Stimulated activated naive B cell treated with anti-CD40 and anti-IgM and Interleukin-4, amounts not matched to agents 10 μg/mL and 1 μg/mL and 100 μg/mL, for 72 hours (primary cell): ENCODE measurements around the gene CAPN10.
A peak's percentile ranks its signal among the peaks of the same experiment; 100 is the strongest.

Experiments
- ATAC-seq, 2 donors: fragments of 150-1000 bp; cut with Tn5 transposase; replicated peaks; 2 replicates each; pipeline ENCODE4 v1.10.0; 2021; ENCODE audit warnings: moderate library complexity in 1 of 2
- DNase-seq: peaks from one replicate; pipeline ENCODE4 v3.0.0; 2021
- H3K27ac Mint-ChIP-seq: one replicate; pipeline ENCODE4 v1.8.0; 2022; ENCODE audit warnings: mild to moderate bottlenecking, mixed read lengths
- H3K27me3 Mint-ChIP-seq, 2 donors: one replicate each; pipeline ENCODE4 v1.8.0; 2022; ENCODE audit warnings: mixed read lengths in 2 of 2
- H3K36me3 Mint-ChIP-seq, 2 donors: one replicate each; pipeline ENCODE4 v1.8.0; 2022; ENCODE audit warnings: mixed read lengths in 2 of 2, mild to moderate bottlenecking in 1 of 2
- H3K4me1 Mint-ChIP-seq, 2 donors: one replicate each; pipeline ENCODE4 v1.8.0; 2022; ENCODE audit warnings: mixed read lengths in 2 of 2, mild to moderate bottlenecking in 1 of 2
- H3K4me3 Mint-ChIP-seq, 2 donors: one replicate each; pipeline ENCODE4 v1.8.0; 2022; ENCODE audit warnings: mild to moderate bottlenecking in 2 of 2, mixed read lengths in 2 of 2, moderate library complexity in 1 of 2
- H3K9me3 Mint-ChIP-seq, 2 donors: one replicate each; pipeline ENCODE4 v1.8.0; 2022; ENCODE audit warnings: mixed read lengths in 2 of 2, mild to moderate bottlenecking in 1 of 2

Gene CAPN10

DNA sequence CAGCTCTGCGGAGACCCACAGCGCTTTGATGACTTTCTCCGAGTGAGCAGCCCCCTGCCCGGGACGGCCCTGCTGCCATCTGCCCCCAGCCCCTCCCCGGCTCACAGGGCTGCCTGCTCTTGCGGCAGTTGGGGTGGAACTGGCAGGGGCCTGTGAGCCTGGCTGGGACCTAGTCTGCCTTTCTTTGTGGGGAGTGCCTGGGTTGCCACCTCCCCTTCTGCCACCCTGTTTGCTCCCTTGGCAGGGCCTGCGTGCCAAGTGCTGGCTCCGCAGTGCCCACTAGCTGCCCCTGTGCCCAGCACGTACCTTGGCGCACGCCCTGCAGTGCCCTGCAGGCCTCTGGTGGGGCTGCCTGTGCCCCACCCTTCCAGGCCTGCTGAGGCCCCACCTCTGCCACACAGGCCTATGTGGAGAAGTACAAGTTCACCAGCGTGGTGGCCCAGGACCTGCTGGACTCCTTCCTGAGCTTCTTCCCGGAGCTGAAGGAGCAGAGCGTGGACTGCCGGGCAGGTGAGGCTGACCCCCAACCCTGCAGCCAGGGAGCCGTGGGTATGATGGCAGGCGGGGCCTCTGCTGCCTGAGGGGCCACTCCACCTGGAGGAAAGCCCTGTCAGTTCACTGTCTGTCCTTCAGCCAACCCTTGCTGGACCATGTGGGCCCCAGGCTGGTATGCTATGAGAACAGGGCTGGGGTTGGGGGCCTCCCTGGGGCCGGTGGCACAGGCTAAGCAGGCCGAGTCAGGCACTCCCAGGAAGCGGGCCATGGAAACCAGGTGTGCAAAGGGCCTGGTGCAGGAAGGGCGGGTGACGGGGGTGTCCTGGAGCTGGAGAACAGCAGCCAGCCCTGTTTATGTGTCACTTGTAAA is 11.2 kb upstream of the CAPN10 start:
- Mint-ChIP-seq H3K4me3 (no peak overlapping the region), H3K4me1 (peaks cover 21 to 45% of the 10 kb centered on the region in 2 donors), H3K27me3 (no peaks in the 10 kb centered on the region), H3K9me3 (no peaks in the 10 kb centered on the region), H3K27ac (peak overlapping the region; percentile 56), H3K36me3 (peaks cover 28 to 36% of the 10 kb centered on the region in 2 donors)
- no peak for DNase-seq
- no peak for ATAC-seq

DNA sequence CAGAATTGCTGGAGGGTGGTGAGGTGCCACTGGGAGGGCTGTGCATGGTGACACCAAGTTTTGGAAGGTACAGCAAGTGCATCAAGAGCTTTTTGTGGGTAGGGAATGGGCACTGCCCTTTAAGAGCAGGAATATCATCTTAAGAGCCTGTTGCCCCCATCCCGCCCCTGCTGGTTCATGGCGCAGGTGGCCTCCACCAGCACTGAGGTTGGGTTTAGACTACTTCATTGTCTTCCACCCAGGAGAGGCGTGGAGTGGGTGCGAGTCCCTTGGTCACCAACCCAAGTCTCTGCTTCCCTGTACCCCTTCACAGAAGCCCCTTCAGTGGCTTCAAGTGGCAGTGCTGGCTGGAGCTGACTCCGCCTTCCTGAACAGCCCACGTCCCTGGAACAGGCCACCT is 10.5 kb upstream of the CAPN10 start:
- Mint-ChIP-seq H3K27me3 (no peaks in the 10 kb centered on the region), H3K9me3 (peaks cover 0 to 2% of the 10 kb centered on the region in 2 donors), H3K4me1 (peaks cover 21 to 43% of the 10 kb centered on the region in 2 donors), H3K27ac (no peak overlapping the region), H3K36me3 (peaks cover 34 to 40% of the 10 kb centered on the region in 2 donors), H3K4me3 (no peak overlapping the region)
- DNase-seq (no peak), ATAC-seq (no peak)

DNA sequence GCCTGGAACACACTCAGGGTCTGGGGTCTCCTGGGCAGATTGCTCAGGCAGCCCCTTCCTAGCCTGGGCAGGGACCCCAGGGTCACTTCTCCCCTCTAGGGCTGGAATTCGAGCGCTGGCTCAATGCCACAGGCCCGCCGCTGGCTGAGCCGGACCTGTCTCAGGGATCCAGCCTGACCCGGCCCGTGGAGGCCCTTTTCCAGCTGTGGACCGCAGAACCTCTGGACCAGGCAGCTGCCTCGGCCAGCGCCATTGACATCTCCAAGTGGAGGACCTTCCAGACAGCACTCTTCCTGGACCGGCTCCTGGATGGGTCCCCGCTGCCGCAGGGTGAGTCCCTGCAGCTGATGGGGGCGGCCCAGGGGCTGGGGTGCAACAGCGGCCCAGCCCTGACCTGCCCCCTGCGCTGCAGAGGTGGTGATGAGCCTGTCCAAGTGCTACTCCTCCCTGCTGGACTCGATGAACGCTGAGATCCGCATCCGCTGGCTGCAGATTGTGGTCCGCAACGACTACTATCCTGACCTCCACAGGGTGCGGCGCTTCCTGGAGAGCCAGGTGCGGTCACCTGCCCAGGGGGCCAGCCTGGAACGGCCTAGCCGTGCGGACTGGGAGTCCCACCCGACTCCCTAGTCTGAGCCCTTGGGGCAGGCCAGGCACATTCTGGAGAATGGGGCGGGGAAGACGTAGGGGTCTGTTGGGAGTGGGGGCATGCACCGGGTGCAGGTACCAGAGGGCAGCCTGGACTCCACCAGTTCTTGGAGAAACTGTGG is 9.9 kb upstream of the CAPN10 start:
- H3K4me3 Mint-ChIP-seq: no peak overlapping the region
- ATAC-seq: no peak
- peaks cover 17 to 37% of the 10 kb centered on the region in 2 donors for H3K4me1 Mint-ChIP-seq
- peak overlapping the region; percentile 78 for H3K27ac Mint-ChIP-seq
- no peak for DNase-seq
- no peaks in the 10 kb centered on the region for H3K27me3 Mint-ChIP-seq
- peaks cover 0 to 2% of the 10 kb centered on the region in 2 donors for H3K9me3 Mint-ChIP-seq
- H3K36me3 Mint-ChIP-seq: peaks cover 34 to 40% of the 10 kb centered on the region in 2 donors

DNA sequence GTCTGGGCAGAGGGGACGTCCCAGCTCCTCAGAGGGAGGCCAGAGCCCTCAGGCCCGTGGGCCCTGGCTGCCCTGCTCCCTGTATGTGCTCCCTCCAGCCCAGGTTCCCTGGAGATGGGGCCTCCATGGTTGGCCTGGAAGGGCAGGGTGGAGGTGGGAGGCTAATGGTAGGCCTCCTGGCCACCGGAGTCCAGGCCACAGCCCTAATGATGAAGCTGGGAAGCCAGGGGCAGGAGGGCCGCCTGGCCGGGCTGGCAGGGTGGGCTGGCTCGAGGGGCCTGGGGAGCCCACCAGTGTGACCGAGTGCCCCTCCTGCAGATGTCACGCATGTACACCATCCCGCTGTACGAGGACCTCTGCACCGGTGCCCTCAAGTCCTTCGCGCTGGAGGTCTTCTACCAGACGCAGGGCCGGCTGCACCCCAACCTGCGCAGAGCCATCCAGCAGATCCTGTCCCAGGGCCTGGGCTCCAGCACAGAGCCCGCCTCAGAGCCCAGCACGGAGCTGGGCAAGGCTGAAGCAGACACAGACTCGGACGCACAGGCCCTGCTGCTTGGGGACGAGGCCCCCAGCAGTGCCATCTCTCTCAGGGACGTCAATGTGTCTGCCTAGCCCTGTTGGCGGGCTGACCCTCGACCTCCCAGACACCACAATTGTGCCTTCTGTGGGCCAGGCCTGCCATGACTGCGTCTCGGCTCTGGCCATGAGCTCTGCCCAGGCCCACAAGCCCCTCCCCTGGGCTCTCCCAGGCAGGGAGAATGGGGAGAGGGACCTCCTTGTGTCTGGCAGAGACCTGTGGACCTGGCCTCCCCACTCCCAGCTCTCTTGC is 9.0 kb upstream of the CAPN10 start:
- H3K4me3 Mint-ChIP-seq: no peak overlapping the region
- no peak for DNase-seq
- H3K4me1 Mint-ChIP-seq: peaks cover 23 to 33% of the 10 kb centered on the region in 2 donors
- peak in 1 of 2 donors; percentile 4 for ATAC-seq
- no peak overlapping the region for H3K27ac Mint-ChIP-seq
- H3K36me3 Mint-ChIP-seq: peaks cover 37 to 48% of the 10 kb centered on the region in 2 donors
- no peaks in the 10 kb centered on the region for H3K27me3 Mint-ChIP-seq
- peaks cover 0 to 2% of the 10 kb centered on the region in 2 donors for H3K9me3 Mint-ChIP-seq

DNA sequence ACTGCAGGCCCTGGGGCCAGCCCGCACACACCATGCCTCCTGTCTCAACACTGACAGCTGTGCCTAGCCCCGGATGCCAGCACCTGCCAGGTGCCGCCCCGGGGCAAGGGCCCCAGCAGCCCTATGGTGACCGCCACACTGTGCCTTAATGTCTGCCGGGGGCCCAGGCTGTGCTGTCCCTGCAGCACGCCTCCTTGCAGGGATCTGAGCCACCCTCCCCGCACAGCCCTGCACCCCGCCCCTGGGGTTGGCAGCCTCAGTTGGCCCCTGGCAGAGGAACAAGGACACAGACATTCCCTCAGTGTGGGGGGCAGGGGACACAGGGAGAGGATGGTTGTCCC is 8.5 kb upstream of the CAPN10 start:
- peaks cover 0 to 2% of the 10 kb centered on the region in 2 donors for H3K9me3 Mint-ChIP-seq
- ATAC-seq (no peak), DNase-seq (no peak)
- H3K4me3 Mint-ChIP-seq: no peak overlapping the region
- peak overlapping the region; percentile 25 for H3K27ac Mint-ChIP-seq
- H3K27me3 Mint-ChIP-seq: no peaks in the 10 kb centered on the region
- peaks cover 25 to 39% of the 10 kb centered on the region in 2 donors for H3K4me1 Mint-ChIP-seq
- peaks cover 37 to 52% of the 10 kb centered on the region in 2 donors for H3K36me3 Mint-ChIP-seq

DNA sequence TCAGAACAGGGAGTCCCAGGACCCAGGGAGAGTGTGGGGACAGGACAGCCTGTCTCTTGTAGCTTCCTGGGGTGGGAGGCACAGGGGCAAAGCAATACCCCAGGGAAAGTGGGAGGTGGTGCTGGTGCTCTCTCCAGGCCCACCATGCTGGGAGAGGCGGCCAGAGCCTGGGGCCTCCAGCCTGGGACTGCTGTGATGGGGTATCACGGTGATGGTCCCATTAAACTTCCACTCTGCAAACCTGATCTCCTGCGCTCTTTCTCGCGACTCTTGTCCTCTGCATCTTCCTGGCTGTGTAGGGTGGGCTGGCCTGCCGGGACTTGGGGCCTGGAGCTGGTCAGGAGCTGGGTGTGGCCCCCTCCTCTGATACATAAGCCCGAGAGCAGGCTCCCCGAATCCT is 8.0 kb upstream of the CAPN10 start:
- H3K36me3 Mint-ChIP-seq: peaks cover 38 to 56% of the 10 kb centered on the region in 2 donors
- peak overlapping the region; percentile 25 for H3K27ac Mint-ChIP-seq
- no peak for DNase-seq

DNA sequence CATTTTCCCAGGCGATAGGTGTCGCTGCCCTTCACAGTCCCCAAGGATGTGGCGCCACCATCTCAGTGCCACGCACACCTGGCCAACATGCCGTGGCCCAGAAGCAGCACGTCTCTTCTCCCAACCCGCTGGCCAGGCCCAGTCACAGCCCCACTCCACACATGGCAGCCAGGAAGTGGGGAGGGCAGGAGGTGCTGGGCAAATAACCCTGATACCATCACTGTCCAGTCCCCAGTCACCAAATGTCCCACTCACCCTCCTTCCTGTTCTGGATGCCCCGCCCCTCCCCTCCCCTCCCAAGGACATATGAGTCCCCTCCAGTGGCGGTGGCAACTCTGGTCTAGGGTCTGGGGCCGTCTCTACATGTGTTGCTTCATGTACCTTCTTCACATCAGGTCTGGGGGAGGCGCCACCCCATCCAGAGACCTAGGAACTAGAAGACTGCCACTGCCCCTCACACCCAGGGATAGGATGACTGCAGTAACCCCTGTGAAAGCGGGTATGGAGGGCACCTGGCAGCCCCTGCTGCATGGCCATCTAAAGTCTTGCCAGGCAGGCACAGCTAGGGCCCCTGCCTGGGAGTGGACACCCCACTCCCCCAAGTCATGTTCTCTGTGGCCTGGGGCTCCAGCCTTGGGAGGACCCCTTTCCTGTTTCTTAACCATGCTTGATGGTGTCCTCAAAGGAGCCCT is 7.3 kb upstream of the CAPN10 start:
- DNase-seq: no peak
- ATAC-seq: no peak
- H3K4me3 Mint-ChIP-seq: peak overlapping the region in 1 of 2 donors; percentile 10
- peaks cover 0 to 2% of the 10 kb centered on the region in 2 donors for H3K9me3 Mint-ChIP-seq
- H3K27ac Mint-ChIP-seq: peak overlapping the region; percentile 47
- no peaks in the 10 kb centered on the region for H3K27me3 Mint-ChIP-seq
- peaks cover 31 to 49% of the 10 kb centered on the region in 2 donors for H3K4me1 Mint-ChIP-seq
- peaks cover 38 to 57% of the 10 kb centered on the region in 2 donors for H3K36me3 Mint-ChIP-seq

More for the DNA sequence above, 8.0 kb upstream of the CAPN10 start:
- Mint-ChIP-seq H3K27me3 (no peaks in the 10 kb centered on the region), H3K4me1 (peaks cover 28 to 43% of the 10 kb centered on the region in 2 donors), H3K4me3 (no peak overlapping the region), H3K9me3 (peaks cover 0 to 2% of the 10 kb centered on the region in 2 donors)
- ATAC-seq: no peak

DNA sequence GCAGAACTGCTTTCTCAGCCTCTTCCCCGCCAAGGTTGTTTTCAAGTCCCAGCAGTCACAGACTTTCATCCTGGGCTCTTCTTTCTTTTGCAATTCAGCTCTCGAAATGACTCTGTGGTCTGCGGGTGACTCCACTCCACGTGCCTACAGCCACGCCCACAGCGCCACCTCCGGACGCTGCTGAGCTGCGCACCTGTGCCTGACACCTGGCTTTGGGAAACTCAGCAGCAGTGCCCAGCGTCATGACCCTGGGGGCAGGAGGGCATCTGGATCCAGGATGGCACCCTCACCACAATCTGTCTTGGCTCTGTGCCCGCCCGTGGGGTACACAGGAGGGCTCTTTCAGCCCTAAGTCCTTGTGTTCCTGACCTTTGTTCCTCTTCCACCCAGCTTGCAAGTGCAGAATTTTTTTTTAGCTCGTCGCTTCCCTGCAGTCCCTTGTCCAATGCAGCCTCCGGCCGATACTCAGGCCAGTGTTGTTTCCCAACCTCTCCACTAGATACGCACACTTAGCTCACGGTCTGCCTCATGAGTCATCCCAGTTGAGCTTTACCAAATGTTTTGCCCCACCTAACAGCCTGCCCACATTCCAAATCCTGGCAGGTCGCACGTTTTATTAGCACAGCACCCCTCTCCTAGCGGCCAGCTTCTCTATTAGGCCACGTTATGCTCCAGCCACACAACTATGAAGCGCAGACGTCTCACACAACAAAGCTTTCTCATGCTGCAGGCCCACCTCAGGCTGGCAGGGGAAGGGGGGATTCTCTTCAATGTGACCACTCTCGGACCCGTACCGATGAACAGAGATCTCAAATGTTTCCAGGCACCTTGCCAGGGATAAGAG is 6.5 kb upstream of the CAPN10 start:
- Mint-ChIP-seq H3K4me3 (peak overlapping the region in 1 of 2 donors; percentile 10), H3K9me3 (peaks cover 0 to 2% of the 10 kb centered on the region in 2 donors), H3K27me3 (no peaks in the 10 kb centered on the region), H3K4me1 (peaks cover 38 to 57% of the 10 kb centered on the region in 2 donors), H3K36me3 (peaks cover 34 to 54% of the 10 kb centered on the region in 2 donors), H3K27ac (peak overlapping the region; percentile 47)
- ATAC-seq (peak in 1 of 2 donors; percentile 14), DNase-seq (no peak)

DNA sequence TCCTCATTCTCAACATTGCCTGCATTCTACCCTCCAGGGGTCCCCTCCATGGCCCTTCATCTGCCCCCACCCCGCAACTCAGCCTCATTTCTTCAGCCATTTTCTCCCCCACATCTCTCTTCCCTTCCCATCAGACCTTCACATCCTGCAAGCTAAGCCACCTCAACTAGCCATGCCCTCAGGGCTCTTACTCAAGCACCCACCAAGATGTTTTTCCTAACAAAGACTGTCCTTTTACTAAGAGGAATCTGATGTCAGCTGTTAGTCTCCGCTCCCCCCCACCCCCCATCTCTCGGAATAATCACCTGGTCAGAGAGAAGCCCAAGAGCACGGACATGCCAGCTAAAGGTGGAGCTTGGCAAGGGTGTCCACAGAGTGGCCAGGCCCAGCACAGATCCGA is 4.7 kb upstream of the CAPN10 start:
- DNase-seq (no peak), ATAC-seq (no peak)
- Mint-ChIP-seq H3K9me3 (peaks cover 0 to 2% of the 10 kb centered on the region in 2 donors), H3K36me3 (peaks cover 29 to 54% of the 10 kb centered on the region in 2 donors), H3K27ac (no peak overlapping the region), H3K4me3 (no peak overlapping the region), H3K4me1 (peaks cover 37 to 68% of the 10 kb centered on the region in 2 donors), H3K27me3 (no peaks in the 10 kb centered on the region)

DNA sequence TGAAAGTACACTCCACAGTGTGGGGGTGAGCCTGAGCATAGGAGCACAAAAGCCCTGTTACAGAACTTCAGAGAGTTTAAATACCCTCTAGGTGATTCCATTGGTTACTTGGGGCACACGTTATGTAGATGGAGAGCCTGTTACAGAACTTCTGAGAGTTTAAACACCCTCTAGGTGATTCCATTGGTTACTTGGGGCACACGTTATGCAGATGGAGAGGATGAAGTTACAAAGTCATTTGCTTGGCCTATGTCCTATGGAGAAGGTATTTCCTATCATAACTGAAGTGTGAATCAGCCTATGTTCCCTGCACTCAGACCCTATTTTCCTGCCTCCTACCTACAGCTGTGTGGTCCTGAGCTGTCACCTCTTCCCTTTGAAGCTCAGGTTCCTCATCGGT is 3.8 kb upstream of the CAPN10 start:
- H3K27me3 Mint-ChIP-seq: no peaks in the 10 kb centered on the region
- no peak overlapping the region for H3K27ac Mint-ChIP-seq
- H3K36me3 Mint-ChIP-seq: peaks cover 29 to 54% of the 10 kb centered on the region in 2 donors
- DNase-seq (no peak), ATAC-seq (no peak)
- H3K4me3 Mint-ChIP-seq: no peak overlapping the region
- H3K9me3 Mint-ChIP-seq: peaks cover 0 to 2% of the 10 kb centered on the region in 2 donors
- peaks cover 41 to 76% of the 10 kb centered on the region in 2 donors for H3K4me1 Mint-ChIP-seq

DNA sequence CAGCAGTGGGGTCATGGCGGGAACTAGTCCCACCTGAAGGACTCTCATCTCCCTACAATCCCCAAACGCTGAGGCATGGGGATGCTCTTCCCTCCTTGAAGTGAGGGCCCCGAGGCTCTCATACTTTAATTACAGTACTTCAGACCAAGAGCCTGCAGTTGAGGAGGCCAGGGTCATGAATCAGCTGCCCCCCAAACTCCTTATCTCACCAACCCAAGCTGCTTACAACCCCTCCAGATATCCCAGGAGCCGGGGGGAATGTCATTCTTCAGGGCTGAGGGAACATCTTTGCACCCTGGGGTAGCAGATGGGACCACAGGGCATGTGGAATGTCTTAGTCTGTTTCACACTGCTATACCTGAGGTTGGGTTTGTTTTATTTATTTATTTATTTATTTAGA is 2.8 kb upstream of the CAPN10 start:
- ATAC-seq (no peak), DNase-seq (no peak)
- Mint-ChIP-seq H3K9me3 (peaks cover 0 to 2% of the 10 kb centered on the region in 2 donors), H3K27me3 (no peaks in the 10 kb centered on the region), H3K4me3 (no peak overlapping the region), H3K27ac (peak overlapping the region; percentile 62), H3K36me3 (peaks cover 26 to 56% of the 10 kb centered on the region in 2 donors), H3K4me1 (peaks cover 49 to 76% of the 10 kb centered on the region in 2 donors)

DNA sequence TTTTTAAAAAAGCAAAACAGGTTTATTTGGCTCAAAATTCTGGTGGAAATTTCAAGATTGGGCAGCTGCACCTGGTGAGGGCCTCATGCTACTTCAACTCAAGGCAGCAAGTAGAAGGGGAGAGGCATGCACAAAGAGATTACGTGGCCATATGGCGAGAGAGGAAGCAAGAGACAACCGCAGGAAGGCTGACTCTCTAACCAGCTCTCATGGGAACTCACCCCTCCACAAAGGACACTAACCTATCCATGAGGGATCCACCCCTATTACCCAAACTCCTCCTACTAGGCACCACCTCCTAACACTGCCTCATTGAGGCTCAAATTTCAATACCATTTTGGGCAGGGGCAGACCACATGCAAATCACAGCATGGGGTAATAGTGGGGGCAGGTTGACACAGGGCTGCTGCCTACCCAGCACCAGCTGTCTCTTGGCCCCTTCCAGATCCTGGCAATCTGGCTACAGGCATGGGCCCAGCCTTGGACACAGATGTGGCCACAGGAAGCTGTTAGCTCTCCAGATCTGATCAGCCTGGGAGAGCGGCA is 2.0 kb upstream of the CAPN10 start:
- Mint-ChIP-seq H3K36me3 (peaks cover 27 to 57% of the 10 kb centered on the region in 2 donors), H3K4me3 (peak overlapping the region; percentile 94 to 97), H3K4me1 (peaks cover 47 to 76% of the 10 kb centered on the region in 2 donors), H3K27ac (peak overlapping the region; percentile 97), H3K9me3 (peaks cover 0 to 2% of the 10 kb centered on the region in 2 donors), H3K27me3 (no peaks in the 10 kb centered on the region)
- DNase-seq: peak; percentile 73
- ATAC-seq: peak; percentile 34 to 61
